ENCODE measurements around the gene CLDN19.

DNA sequence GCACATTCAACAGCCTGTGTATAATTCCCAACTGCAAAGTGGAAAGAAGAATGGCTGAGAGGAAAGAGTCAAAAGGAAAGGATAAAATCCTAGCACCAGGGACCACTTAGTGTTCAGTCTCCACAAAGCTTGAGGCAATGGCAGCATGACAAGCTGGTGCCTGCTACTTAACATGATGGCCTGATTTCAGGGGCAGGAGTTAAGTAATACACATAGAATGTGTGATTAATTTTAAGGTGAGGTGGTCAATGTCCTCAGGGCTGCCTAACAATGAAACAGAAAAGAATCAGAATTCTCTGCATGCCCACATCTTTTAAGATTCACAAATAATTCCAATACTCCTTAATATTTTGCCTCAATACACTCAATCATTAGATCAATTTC, 17.8 kb upstream of the CLDN19 start:
- no peak for TF ChIP-seq SIN3A (IDR thresholded peaks at IDR 0.05; ENCODE audit: borderline replicate concordance, insufficient read depth, low read length)
- TF ChIP-seq TAF1 (IDR thresholded peaks at IDR 0.05; ENCODE audit: borderline replicate concordance, insufficient read depth, low read length) = no peak
- TF ChIP-seq POLR2AphosphoS5 (IDR thresholded peaks at IDR 0.05; ENCODE audit: low read depth, low read length) = no peak
